GM12891 (cell line): ENCODE results near the gene SRGN.
"Not testable (repeated sequence)": the region's sequence is repeated elsewhere in the genome, so short reads cannot be mapped to it uniquely, and the experiment has no call there.

ENCODE experiments used
- POLR2A ChIP-seq: IDR thresholded peaks from 2 replicates; pipeline ENCODE4 v1.6.1; 2011; ENCODE audit warnings: low read depth, low read length, control low read depth
- TAF1 ChIP-seq: IDR thresholded peaks from 2 replicates; pipeline ENCODE4 v1.6.1; 2011; ENCODE audit warnings: low read depth, low read length, control low read depth

DNA sequence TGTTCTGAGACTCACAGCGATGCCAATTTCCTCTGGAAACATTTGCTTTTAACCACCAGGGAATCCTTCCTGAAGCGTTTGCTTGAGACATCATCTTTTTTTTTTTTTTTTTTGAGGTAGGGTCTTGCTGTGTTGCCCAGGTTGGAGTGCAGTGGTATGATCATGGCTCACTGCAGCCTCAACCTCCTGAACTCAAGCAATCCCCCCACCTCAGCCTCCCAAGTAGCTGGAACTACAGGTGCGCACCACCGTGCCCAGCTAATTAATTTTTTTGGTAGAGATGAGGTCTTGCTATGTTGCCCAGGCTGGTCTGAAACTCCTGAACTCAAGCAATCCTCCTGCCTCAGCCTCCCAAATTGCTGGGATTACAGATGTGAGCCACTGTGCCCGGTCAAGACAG, 47.0 kb upstream of the SRGN start:
- not testable (repeated sequence) for TF ChIP-seq POLR2A, TAF1
